ENCODE measurements around the gene PRCC.

The PRCC gene

GRCh38 chr1:156841295-156841855 lies 74.0 kb downstream of the PRCC start:
- TF ChIP-seq CTCF (IDR thresholded peaks at IDR 0.05) = no peak
- H3K27ac ChIP-seq = no peak overlapping the region
- intact Hi-C loops (cut with DNase I; ENCODE audit: low total_unique reads) = loop anchor here (5.0 kb wide), 2 partner anchors 41 to 81 kb away; partner anchors contain the start of gene LRRC71
- H3K36me3 ChIP-seq = no peaks in the 10 kb centered on the region
- no peaks in the 10 kb centered on the region for H3K9me3 ChIP-seq
- peaks cover 0 to 97% of the 10 kb centered on the region in 2 donors for H3K27me3 ChIP-seq
- DNase-seq = no peak
- H3K4me1 ChIP-seq = peaks cover 0 to 10% (median 9%) of the 10 kb centered on the region in 4 donors
- H3K4me3 ChIP-seq = no peak overlapping the region

GRCh38 chr1:156842618-156843300 lies 75.4 kb downstream of the PRCC start:
- no peak for DNase-seq
- H3K27me3 ChIP-seq = peaks cover 0 to 97% of the 10 kb centered on the region in 2 donors
- H3K4me1 ChIP-seq = peaks cover 0 to 10% (median 9%) of the 10 kb centered on the region in 4 donors
- H3K36me3 ChIP-seq = no peaks in the 10 kb centered on the region
- H3K4me3 ChIP-seq = no peak overlapping the region
- intact Hi-C loops (cut with DNase I; ENCODE audit: low total_unique reads) = loop anchor here (5.0 kb wide), 2 partner anchors 40 to 80 kb away; partner anchors contain the start of gene LRRC71
- H3K27ac ChIP-seq = no peak overlapping the region
- H3K9me3 ChIP-seq = no peaks in the 10 kb centered on the region
- TF ChIP-seq CTCF (IDR thresholded peaks at IDR 0.05) = no peak

GRCh38 chr1:156844102-156844501 lies 76.8 kb downstream of the PRCC start:
- H3K9me3 ChIP-seq = no peaks in the 10 kb centered on the region
- H3K27me3 ChIP-seq = peaks cover 0 to 99% of the 10 kb centered on the region in 2 donors
- DNase-seq = no peak
- intact Hi-C loops (cut with DNase I; ENCODE audit: low total_unique reads) = loop anchor here (5.0 kb wide), 2 partner anchors 38 to 78 kb away; partner anchors contain the start of gene LRRC71
- no peak for TF ChIP-seq CTCF (IDR thresholded peaks at IDR 0.05)
- no peak overlapping the region for H3K27ac ChIP-seq
- no peaks in the 10 kb centered on the region for H3K36me3 ChIP-seq
- H3K4me3 ChIP-seq = no peak overlapping the region
- peaks cover 0 to 16% (median 9%) of the 10 kb centered on the region in 4 donors for H3K4me1 ChIP-seq

GRCh38 chr1:156844638-156845037 lies 77.3 kb downstream of the PRCC start:
- Histone ChIP-seq H3K4me1 (peaks cover 0 to 16% (median 9%) of the 10 kb centered on the region in 4 donors), H3K9me3 (no peaks in the 10 kb centered on the region), H3K4me3 (no peak overlapping the region), H3K27me3 (peaks cover 0 to 99% of the 10 kb centered on the region in 2 donors), H3K27ac (no peak overlapping the region), H3K36me3 (no peaks in the 10 kb centered on the region)
- no peak for DNase-seq
- intact Hi-C loops (cut with DNase I; ENCODE audit: low total_unique reads) = loop anchor here (5.0 kb wide), 2 partner anchors 38 to 78 kb away; partner anchors contain the start of gene LRRC71
- TF ChIP-seq CTCF (IDR thresholded peaks at IDR 0.05) = no peak

GRCh38 chr1:156845055-156845952 lies 78.0 kb downstream of the PRCC start:
- no peak for DNase-seq
- intact Hi-C loops (cut with DNase I; ENCODE audit: low total_unique reads) = no loop called here
- peaks cover 0 to 92% of the 10 kb centered on the region in 2 donors for H3K27me3 ChIP-seq
- no peaks in the 10 kb centered on the region for H3K9me3 ChIP-seq
- H3K4me3 ChIP-seq = no peak overlapping the region
- no peak for TF ChIP-seq CTCF (IDR thresholded peaks at IDR 0.05)
- H3K4me1 ChIP-seq = peaks cover 0 to 16% (median 9%) of the 10 kb centered on the region in 4 donors
- H3K27ac ChIP-seq = no peak overlapping the region
- H3K36me3 ChIP-seq = no peaks in the 10 kb centered on the region

All from tibial artery (tissue), 4 donors.